NCI-H1417 (cell line): ENCODE measurements around the gene PDE10A.

Source experiments
- DNase-seq, 3 experiments: peaks; one replicate each; lab custom pipeline; 2025; lab: John Stamatoyannopoulos, UW

Gene PDE10A

GRCh38 chr6:165662749-165663376 lies at the start of gene PDE10A:
PDE10A (minus strand) TSS chr6:165663241; CDS start chr6:165662811, 430 bp downstream.
- no peak for DNase-seq

DNA sequence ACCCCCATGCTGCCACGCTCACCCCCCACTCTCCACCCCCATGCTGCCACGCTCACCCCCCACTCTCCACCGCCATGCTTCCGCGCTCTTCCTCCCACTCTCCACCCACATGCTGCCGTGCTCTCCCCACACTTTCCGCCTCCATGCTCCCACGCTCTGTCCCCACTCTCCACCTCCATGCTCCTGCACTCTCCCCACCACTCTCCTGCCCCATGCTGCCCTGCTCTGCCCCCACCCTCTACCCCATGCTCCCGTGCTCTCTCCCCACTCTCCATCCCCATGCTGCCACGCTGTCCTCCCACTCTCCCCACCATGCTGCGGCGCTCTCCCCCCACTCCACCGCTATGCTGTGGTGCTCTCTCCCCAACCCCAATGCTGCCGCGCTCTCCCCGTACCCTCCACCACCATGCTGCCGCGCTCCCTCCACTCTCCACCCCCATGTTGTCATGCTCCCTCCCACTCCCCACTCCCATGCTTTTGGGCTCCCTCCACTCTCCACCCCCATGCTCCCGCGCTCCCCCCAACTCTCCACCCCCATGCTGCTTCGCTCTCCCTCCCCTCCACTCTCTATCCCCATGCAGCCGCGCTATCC lies 46.0 kb upstream of the PDE10A start:
- DNase-seq: no peak

- DNase-seq: no peak
These were observed 44.2 kb upstream of the PDE10A start for GRCh38 chr6:165707067-165707853.

GRCh38 chr6:165705941-165706340 lies 42.9 kb upstream of the PDE10A start:
- no peak for DNase-seq

DNA sequence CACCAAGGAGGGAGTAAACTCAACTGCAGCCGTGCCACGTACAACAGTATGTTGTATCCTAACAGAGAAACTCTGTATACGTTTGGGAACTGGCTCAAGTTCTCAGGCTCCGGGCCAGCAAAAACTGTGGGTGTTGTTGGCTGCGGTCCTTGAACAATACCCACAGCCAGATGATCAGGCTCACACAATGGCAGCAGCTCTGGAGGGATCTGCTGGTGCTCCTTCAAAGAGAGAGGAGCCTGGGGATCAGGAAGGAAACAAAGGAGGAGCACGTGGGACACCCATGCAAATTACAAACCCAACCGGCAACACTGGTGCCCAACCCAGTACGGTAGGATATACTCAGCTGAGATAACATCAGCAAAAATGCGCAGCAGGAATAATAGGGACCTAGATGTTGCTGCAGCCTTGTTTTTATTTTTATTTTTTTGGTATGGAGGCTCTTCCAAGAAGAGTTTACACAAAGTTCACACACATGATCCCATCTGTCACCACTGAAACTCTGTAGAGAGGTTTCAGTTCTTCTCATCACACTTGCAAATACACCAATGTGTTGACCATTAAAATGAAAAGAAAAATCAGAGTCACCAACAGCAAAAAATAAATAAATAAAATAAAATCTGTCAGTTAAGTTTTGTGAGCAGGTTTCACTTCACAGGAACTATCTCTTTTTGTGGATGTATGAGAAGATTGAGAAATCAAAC lies 41.2 kb upstream of the PDE10A start:
- no peak for DNase-seq

GRCh38 chr6:165702669-165703068 lies 39.6 kb upstream of the PDE10A start:
- no peak for DNase-seq

GRCh38 chr6:165701564-165702354 lies 38.7 kb upstream of the PDE10A start:
- no peak for DNase-seq

- DNase-seq: no peak
These were observed 38.0 kb upstream of the PDE10A start for GRCh38 chr6:165701005-165701404.

- no peak for DNase-seq
These were observed 35.8 kb upstream of the PDE10A start for GRCh38 chr6:165698868-165699267.

DNA sequence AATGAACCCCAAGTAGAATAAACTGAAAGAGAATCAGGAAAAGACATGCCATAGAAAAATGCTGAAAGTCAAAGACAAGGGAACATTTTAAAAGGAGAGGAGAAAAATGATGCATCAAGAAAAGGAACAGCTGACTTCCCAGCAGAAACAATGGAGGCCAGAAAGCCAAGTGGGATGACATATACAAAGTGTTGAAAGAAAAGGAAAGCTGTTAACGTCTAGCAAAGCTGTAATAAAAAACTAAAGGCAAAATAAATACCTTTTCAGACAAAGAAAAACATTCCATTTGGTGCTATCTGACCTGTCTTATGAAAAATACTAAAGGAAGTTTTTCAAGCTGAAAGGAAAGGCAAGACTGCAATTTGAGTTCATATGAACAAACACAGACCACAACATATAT lies 34.1 kb upstream of the PDE10A start:
- DNase-seq: no peak

- no peak for DNase-seq
These were observed 32.9 kb upstream of the PDE10A start for GRCh38 chr6:165695722-165696515.

DNA sequence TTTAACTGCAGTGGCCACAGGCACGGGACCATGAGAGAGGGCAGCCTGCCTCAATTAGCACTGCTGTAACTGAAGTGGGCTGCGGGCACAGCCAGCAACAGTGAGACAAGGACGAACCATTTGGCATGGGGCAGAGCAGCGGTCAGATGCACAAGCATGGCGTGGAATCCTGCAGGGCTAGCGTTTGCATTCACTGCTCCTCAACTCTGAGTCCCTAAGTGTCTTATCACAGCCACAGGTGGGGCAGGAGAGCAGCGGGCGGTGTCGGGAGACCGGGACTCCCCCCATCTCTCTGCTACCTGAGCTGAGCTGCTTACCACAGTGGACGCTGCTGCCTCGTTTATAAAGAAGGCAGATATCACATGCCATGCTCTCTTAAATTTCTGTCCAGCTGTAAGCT lies 31.3 kb upstream of the PDE10A start:
- DNase-seq: no peak

- no peak for DNase-seq
These were observed 29.1 kb upstream of the PDE10A start for GRCh38 chr6:165692106-165692653.

DNA sequence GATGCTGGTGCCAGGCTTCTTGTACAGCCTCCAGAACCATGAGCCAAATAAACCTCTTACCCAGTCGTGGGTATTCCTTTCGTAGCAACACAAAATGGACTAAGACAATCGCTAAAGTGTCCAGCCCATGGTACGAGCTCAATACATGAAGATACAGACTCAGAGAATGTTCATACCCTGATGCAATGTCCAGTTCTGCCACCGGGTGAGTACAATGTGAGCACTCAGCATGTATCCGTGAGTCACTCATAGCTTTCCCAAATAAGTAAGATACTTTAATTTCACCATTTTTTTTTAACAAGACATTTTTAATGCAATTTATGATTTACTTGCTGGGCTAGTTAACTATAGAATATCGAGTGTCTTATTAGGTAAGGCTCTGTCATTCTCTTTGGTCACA lies 26.7 kb upstream of the PDE10A start:
- no peak for DNase-seq

DNA sequence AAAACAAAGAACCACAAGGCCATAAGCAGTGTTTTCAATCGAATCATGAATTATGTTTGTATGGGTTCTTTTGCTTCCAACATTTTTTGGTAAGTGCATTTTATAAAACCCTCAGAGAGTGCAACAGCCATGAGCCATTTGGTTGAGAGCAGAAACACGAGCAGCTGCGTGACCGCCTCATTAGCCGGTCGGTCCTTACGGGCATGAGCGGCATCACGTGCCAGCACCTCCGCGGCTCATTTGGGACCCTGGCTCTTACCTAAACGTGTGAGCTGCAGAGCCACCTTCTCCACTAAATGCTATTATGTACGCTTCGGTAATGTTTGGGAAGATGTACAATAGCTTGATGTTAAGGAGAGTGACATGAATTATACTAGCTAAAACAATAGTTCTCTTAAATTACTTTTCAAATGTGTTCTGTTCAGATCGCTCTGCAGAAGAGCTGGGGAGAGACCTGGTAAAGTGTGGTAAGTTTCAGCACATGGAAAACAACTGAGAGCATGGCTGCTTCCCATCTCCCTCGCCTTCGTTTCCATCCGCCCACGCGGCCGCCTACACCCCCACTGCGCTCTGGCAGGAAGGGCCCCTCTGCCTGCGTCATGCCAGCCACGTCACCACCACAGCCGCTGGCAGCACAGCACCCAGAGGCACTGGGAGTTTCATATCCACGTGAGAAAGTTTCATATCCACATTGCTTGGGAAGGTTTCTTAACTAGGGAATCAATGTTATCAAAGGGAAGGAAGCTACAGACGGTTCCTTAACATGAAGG lies 23.7 kb upstream of the PDE10A start:
- DNase-seq: no peak

GRCh38 chr6:165685302-165685701 lies 22.3 kb upstream of the PDE10A start:
- DNase-seq: no peak

DNA sequence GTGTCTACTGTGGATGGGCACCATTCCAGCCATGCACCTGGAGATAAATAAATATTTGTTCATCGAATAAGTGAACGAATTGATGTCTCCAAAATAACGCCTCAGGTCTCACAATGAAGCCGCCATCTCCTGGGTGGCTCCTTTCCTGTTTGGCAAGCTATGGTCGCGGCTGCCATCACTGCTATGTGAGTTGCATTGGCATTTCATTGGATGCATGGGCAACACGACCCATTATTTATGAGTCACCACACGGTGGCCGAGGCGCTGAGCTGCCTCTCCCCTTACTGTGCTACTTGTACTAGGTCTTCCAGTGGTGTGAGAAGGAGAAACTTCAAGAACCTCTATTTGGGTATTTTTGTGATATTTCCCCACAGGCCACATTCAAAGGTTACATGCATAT lies 21.3 kb upstream of the PDE10A start:
- DNase-seq: no peak

GRCh38 chr6:165680975-165681374 lies 17.9 kb upstream of the PDE10A start:
- no peak for DNase-seq

DNA sequence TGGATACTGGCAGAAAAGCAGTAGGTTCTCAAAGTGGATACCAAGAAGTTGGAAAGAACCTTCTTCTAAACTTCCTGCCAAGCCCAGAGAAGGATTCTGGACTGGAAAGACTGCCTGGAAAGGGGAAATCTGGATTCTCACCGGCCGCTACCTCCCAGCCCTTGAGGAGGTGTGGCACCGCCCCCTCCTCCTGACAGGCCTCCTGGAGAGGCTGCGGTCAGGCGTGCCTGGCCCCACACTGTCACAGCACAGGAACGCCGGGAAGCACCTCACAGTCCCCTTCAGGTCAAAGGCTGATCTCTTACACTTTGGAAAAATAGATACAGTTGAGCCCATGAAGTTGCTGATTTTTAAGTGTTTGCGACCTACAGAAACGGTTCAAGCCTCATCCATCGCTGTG lies 16.3 kb upstream of the PDE10A start:
- no peak for DNase-seq

DNA sequence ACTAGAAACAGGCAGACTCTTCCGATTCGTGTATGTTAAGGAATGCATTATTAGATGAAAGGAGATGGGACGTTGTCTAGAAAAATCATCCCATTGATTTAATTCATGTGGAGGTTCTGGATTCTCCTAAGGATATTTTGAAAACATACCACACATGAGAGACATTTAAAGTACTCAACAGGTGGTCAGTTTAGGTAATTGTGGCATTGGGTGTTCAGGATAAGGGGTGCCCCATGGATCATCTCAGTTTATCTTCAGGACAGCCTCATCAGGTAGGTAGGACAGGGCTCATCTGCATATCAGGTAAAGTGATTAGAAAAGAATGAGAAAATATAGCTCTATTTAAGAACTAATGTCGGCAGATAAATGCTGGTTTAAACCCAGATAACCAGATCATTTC lies 15.9 kb upstream of the PDE10A start:
- no peak for DNase-seq
